ENCODE results near the gene GTSE1.

Gene GTSE1

DNA sequence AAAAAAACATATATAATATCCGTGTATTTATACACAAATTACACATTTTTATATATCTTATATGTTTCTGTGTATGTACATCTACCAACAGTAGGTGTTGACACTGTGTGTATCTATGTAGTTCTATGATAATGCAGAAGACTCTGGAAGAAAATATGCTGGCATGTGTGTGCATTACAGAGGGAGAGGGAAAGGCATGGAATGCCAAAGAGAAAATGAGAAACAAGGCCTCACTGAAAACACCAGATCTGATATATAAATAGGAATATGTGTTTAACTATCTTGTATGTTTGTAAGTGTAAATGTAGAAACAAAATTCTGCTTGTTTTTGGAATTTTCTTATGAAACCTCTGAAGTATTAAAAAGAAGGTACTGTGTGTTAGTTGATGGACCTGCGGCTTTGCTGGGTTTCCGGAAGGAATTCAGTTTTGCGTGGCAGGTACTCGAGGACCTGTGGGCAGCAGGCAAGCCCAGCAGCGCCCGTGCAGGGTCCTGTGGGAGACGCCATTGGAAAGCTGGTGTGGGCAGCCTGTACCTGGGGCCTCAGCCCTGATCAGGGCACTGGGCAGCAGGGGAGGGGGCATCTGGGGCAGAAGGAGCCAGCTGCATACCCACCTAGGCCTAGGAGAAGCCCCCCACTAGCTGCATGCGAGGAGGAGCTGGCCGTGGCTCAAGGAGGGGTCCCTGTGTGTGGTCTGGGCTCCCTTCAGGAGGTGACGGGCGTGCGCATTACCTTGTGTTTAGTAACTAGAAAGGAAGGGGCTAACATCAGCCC, 31.2 kb downstream of the GTSE1 start:
- DNase-seq, result no peak

DNA sequence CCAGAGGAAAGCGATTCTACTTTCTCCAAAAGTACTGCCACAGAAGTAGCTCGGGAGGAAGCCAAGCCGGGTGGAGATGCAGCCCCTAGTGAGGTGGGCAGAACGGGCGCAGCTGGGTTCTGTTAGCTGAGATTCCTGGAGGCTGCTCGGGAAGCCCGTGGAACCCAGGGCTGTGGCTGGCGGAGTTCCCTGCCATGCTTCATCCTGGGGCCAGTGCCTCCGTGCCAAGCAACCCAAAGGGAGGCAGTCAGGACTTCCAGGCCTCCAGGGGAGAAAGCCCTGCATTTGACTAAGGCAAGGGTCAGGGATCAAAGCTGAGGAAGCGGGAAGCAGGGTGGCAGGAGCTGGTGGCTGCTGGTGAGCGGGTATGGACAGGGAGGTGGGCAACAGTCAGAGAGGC, 32.1 kb downstream of the GTSE1 start:
- no peak for DNase-seq

DNA sequence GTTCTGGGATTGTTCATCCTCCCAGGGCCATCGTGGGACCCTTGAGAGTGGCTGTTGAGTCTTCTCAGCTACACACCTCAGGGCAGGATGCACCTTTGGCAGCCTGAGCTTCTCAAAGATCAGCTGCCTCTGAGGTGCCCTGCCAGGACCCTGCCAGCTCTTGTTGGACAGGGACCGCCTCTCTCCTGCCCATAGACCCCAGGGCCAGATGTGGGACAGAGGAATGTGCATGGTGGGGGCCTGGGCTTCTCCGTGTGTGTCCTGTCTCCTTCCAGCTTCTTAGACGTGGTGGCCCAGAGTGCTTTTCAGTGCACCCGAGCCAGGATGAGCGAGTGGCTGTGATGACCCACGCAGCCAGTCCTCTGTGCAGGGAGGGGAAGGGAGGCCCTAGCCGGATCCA, 32.9 kb downstream of the GTSE1 start:
- no peak for DNase-seq

DNA sequence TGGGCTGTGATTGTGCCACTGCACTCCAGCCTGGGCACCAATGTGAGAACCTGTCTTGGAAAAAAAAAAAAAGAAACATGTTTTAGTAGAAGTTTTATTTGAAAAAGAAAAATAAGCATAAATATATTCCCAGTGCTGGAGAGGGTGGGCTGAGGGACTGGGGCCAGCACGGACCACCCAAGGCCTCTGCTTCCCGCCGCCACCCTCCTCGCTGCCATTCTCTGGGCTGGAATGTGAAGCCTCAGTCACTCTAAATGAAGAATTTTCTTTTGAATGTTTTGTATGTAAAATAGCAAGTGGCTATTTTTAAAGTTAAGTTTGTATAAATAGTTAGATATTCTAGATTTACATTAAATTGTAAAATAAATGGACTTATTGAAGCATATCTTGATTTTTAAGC, 33.8 kb downstream of the GTSE1 start:
- no peak for DNase-seq

DNA sequence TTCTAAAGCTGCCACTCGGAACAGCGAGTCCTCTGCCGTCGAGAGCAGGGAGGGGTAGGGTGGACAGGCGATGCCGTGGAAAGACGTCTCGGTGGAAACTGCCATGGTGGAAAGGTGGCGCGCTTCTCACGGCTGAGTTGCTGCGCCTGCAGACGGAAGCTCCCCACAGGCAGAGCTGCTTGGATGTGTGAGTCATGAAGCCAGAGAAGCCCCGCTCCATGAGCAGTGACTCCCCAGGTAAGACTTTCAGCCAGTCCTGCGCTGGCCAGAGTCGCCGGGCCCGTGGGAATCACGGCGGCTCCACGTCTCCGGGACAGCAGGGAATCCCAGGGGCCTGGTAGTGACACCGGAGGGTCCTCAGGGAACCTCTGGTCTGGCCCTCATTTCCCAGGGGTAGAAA, 34.8 kb downstream of the GTSE1 start:
- DNase-seq, result no peak

DNA sequence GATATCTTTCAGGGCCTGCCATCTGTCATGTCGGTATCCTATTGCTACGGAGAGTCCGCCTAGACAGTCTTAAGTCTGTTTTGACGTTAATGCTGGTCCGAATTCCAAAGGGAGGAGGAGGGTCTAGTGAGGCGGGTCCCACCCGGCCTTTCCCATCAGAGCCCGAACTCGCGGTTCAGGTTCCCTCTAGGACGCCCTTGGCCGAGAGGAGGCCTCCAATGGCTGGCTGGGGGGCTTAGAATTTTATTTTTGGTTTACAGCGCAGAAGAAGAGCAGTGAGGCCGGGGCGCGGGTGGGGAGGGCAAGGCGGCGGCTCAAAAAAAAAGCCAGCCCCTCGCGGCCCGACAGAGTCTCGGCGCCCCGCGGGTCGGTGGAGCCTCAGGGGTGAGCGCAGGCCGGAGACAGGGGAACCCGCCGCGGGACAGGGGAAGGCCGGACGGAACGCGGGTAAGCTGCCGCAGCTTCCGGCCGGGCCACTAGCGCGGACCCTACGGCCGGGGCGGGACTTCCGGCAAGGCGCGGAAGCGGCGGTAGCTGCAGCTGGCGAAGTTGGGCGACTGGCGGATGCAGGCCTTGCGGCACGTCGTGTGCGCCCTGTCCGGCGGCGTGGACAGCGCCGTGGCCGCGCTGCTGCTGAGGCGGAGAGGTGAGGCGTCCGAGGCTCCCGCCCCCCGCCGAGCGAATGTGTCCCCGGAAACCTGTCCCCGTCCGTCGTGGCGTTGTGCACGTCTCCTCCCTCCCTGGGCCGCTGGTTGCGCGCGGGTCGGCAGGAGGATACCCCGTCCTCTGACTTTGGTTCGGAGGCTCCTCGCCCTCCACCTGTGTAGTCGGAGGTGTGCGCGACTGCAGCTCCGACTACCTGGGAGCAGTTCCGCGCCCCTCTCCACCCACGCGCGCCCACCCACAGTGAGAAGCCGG, 38.8 kb downstream of the GTSE1 start, which contains the start of gene TRMU:
TSS of gene TRMU (plus strand) at position 514 of the 918 bp plus-strand sequence. CDS start at position 565, 51 bp downstream.
- DNase-seq, result peak; percentile 89

DNA sequence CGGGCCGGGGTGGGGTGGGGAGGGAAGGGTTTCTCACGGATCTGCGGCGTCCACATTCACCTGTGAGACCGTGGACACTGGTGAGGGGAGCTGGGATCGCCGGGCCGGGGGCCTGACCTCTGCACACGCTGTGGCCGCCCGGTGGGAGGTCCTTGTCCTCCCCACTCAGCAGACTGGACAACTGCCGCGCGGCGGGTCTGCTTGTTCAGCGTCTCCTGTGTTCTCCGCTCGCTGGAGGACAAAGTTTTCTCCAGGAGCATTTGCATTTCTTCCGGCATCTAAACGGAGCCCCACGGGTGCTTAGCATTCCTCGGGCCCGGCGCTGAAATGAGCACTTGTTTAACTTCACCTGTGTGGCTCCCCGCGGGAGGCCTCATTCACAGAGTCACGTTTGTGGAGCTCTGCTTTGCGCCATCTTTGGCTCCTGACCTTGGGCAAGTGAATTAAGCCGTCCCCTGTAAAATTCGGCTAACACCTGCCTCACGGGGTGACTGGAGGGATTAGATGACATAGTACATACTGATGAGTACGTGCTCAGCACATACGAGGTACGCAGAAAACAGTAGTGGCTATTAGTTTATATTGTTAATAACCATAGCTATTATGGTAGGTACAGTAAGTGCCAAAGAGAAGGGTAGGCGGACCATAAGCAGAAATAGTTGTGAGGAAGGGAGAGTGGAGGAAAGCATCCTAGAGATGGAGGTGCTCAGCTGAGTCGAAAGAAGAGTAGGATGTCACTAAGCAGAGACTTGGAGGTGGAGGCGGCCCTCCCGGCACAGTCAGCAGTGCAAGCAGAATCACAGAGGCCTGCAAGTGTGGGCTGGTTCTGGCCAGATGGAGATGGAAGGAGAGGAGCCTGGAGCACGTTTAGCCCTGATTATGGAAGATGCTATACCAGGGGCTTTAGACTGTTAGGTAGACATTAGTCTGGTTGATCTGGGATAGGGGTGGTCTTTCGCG, 39.7 kb downstream of the GTSE1 start:
- no peak for DNase-seq

DNA sequence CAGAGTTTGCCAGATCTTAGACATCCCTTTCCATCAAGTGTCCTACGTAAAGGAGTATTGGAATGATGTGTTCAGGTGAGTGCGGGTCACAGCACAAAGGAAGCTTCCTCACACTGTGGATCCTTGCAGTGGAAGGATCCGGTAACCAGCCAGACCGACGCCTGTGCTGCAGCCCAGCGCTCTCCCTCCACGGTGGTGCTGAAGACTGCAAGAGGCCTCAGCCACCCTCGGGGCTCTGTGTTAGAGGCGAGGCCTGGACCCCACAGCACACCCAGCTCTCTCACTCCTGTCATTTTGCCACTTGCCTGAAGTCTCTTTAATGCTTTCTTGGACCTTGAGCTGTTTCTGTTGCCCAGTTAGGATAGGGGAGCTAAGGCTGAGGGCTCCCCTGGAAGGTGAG, 41.2 kb downstream of the GTSE1 start:
- DNase-seq, result no peak

DNA sequence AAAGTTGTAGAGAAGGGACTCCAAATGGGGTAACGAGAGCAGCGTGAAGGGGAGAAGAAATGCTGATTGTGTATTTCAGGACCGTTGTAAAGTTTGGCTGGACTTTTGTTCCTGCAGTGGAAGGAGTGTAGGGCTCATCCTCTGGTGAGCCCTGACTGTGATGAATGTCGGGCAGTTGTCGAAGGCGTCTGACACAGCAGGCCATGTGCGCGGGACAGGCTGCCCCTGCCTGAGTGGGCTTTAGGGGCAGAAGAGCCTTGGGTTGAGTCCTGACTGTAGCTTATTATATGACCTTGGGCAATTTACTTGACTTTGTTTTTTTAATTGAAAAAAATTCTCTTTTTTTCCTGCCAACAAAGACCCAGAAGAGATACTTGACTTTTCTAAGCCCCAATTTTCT, 42.0 kb downstream of the GTSE1 start:
- no peak for DNase-seq

DNA sequence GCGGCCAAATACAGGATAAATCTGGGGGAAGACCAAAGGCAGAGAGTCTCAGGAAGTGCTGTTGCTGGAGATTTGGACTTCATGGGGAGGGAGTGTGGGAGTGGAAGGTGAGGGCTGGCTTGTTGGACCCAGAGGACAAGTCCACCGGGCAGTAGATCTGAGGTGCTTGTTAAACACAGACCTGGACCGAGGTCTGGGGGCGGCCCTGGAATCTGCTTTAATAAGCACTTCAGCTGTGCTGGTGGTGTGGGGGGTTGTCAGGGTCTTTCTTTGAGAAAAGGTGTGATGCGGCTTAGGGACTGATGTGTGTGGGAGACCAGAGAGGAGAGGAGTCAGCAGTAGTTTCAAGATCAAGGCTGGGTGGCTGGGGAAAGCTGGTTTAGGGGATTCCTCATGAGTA, 43.3 kb downstream of the GTSE1 start:
- DNase-seq, result no peak

DNA sequence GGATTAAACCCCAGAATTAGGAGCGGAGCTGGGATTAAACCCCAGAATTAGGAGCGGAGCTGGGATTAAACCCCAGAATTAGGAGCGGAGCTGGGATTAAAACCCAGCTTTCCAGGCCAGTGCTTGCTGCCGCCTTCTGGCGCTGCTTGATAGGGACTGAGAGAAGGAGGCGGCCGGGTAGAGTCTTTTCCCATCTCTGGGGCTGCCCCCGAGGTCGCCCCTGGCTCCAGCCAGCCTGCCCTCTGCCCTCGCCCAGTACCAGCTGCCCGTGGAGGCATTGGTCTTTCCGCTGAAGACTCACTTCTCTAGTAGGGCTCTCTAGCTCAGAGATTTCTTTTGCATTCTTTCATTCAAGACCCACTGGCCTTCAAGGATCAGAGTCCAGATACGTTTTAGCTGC, 44.0 kb downstream of the GTSE1 start:
- DNase-seq, result no peak

DNA sequence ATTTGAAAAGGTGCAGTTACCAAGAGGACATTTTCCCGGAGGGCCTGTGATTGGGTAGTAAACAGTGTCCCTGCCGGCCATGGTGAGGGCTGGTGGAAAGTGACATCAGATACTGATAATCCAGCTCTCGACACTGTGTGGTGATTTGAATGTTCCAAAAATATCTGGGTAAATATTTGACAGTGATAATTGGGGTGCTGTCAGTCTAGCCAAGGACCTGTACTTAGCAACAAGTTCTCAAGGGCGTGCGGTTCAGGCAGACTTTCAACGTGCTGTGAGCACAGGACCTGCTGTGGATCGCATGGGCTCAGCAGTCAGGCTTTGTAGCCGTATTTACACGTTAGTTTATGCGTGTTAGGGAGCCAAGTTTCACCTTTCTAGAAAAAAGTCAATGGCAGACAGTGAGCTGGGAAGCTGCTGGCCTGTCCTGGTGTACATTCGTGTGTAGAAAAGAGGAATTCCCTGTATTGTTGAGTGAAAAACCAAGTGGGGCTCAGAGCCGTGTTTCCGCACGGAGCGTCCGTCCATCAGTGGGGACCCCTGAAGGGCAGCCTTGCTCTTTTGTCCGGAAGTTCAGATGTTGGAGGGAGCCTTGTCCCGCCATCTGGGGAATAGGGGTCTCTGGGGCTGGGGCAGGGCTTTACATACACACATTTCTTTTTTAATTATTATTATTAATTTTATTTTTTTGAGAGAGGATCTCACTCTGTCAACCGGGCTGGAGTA, 50.2 kb downstream of the GTSE1 start:
- no peak for DNase-seq

DNA sequence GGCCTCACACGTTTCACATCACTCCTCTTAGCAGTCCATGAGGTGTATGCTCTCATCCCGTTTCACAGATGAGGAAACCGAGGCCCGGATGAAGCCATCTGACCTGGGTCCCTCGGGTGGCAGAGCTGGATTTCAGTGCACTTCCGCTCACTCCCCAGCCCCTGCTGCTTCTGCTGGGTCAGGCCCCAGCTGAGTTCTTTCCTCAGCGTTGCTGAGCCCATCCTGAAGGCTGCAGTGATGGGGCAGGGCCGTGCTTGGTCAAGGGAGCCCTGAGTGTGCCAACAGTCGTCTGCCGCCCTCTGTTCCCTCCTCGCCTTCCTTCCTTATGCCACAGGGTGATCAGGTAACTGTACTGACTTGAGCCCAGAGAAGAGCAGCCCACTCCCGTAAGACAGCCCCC, 51.0 kb downstream of the GTSE1 start:
- DNase-seq, result no peak

DNA sequence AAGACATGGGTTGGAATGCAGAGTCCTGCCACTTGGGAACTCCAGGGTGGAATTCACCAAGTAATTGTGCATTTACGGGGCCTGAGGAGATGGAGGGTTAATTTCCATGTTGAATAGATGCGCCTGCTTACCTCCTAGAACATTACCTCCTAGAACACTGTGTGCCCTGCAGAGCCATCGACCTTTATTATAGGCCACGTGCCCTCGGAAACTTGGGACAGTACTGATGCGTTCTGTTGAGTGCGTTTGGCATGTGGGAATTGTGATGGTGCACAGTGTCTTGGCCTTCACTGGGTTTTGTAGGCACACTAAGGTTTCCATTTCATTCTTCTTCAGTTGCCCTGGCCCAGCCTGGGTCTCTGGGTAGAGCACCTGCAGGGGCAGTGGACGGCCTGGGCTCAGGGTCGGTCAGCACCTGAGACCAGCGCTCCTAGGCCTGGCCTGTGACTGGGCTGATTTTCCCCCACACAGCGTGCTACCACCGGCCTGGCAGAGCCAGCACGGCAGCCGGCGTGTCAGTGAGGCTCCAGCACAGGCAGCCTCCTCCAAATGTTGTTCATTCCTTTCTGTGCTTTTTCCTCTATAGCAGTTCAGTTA, 51.5 kb downstream of the GTSE1 start:
- no peak for DNase-seq

DNA sequence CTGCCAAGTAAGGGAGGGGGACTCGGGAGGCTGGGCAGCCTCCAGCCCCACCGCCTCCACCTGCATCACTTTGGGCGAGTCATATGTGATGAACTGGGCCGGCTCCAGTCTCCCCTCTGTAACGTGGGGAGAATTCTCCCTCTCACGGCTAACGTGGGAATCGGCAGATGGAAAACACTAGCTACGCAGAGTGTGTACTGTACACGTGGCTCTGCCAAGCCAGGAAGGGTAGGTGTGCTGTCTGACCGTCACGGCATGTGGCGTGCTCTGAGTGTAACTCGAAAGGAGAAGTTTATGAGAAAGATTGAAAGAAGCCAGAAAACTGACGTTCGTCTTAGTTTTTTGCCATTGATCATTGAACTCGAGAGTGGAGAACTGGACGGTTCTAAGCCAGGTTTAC, 52.6 kb downstream of the GTSE1 start:
- DNase-seq, result no peak

DNA sequence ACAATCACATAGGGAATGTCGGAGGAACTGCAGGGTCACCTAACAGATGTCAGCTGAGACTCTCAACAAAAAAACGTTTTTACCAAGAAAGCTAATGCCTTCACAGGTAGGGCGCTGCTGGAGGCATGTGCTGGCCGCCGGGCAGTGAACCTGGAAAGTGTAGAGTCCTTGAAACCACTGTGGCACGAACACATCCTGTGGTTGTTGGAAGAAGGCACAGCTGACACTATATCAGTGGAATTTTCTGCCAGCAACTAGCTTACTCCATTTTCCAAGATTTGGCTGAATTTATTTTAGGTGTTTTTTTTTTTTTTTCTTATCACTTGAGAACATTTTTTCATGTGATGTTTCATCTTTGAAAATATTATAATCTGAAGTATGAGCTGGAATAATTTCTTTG, 53.0 kb downstream of the GTSE1 start:
- DNase-seq, result no peak

DNA sequence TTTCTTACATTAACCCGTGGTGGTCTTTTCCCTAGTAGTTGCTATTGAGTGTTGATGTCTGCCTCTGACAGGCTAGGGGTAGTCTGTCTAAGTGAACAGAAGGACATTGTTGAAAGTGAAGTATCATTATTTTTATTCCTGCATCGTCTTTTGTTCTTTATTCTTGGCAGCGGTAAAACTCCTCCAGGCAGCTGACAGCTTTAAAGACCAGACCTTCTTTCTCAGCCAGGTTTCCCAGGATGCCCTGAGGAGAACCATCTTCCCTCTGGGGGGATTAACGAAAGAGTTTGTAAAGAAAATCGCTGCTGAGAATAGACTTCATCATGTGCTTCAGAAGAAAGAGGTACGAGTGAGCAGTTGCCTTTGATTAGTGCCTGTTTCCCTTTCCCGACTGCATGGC, 53.5 kb downstream of the GTSE1 start:
- no peak for DNase-seq

DNA sequence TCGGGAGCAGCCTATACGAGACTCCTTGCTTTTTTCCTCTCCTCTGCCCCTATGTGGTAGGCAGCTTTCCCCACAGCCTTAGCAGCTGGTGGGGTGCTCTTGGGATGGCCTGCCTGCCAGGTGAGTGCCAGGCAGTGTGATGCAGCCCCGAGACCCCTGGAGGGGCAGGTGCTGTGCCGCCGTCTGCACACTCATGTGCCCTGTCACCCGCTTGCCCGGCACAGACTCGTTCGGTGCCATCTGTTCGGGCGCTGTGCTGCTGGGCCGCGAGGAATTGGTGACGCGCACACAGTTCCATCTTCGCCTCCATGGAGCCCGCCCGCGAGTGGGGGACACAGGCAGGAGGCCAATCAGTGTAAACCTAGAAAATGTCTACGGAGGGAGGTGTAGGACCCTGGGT, 54.0 kb downstream of the GTSE1 start:
- no peak for DNase-seq

DNA sequence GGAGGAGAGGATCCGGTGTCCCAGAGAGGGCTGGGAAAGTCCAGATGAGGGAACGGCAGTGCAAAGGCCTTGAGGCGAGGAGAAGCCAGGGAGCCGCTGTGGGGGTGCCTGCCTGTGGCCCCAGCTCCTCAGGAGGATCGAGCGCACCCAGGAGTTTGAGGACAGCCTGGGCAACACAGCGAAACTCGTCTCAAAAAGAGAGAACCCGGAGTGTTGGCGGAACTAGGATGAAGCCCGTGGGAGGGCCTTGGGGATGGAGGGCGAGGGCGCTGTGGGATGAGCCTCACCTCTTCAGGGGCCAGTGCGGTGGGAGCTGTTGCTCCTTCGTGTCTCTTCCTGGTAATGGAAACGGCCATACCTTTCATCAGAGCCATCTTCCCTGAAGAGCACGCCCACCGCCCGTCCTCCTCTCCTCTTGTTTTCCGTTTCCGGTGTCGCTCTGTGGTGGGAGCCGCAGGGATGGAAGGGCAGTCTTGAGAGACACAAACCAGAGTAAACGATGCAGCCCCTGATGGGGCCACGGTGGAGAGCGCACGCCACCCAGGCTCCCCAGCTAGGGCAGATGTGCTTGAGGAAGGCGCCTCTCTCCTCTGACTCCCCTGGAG, 54.6 kb downstream of the GTSE1 start:
- no peak for DNase-seq

DNA sequence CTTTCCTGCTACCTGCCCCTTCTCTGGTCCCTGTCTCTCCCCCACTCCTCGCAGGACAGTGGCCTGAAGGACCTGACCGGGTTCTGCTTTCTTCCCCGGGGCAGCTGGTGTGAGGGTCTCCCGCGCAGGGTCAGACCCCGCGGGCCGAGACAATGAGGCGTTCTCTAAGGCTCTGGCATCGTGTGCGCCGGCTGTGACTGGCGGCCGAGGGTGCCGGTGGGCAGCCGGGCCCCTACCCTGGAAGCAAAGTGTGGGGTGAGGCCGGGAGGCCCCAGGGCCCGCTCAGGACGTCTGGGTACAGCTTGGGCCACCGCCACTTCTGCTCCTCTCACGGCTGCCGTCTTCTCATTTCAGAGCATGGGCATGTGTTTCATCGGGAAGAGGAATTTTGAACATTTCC, 55.1 kb downstream of the GTSE1 start:
- no peak for DNase-seq

DNA sequence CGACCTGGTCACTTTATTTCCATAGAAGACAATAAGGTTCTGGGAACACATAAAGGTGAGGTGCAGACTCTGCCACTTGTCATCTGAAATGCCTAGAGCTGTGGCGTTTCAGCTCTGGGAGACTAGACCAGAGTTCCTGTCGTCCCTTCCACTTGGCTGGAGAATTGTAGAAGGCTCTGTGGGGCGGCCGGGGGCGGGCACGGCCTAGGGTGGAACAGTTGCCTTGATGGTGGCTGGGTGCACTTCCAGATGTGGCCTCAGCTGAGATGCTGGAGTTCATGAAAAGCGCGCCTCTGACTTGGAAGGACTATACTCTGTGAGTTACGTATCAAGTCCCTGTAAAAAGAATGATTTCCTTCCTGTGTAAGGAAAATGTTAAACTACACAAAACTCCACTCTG, 55.6 kb downstream of the GTSE1 start:
- DNase-seq, result no peak
